HCT116 (cell line): ENCODE data around the gene DUXB.

Experiments
- CEBPB ChIP-seq: IDR thresholded peaks from 2 replicates; pipeline ENCODE4 v1.6.1; 2012; ENCODE audit warnings: low read depth
- EGR1 ChIP-seq: IDR thresholded peaks from 2 replicates; pipeline ENCODE4 v1.6.1; 2012; ENCODE audit warnings: low read depth
- ELF1 ChIP-seq: IDR thresholded peaks from 2 replicates; pipeline ENCODE4 v1.6.1; 2012; ENCODE audit warnings: low read depth, borderline replicate concordance
- EZH2phosphoT487 ChIP-seq: fragments of 200-600 bp; IDR thresholded peaks from 2 replicates; pipeline ENCODE4 v1.6.1; 2018; ENCODE audit warnings: antibody characterized with exemption, borderline replicate concordance
- JUND ChIP-seq: IDR thresholded peaks from 2 replicates; pipeline ENCODE4 v1.6.1; 2012
- MAX ChIP-seq: IDR thresholded peaks from 2 replicates; pipeline ENCODE4 v1.6.1; 2012
- POLR2AphosphoS5 ChIP-seq: IDR thresholded peaks from 2 replicates; pipeline ENCODE4 v1.6.1; 2011; ENCODE audit warnings: mild to moderate bottlenecking, low read depth, low read length, moderate library complexity
- ZNF274 ChIP-seq: fragments of 200-500 bp; sonication (Bioruptor generic); IDR thresholded peaks from 2 replicates; pipeline ENCODE4 v1.6.1; 2014; ENCODE audit warnings: mild to moderate bottlenecking, low read depth, low read length, inconsistent platforms
- TF ChIP-seq, protein P1 (sequence below), 3 experiments: fragments of 200-600 bp in 1 of 3; sonication (generic) in 1 of 3; IDR thresholded peaks in 2 of 3; conservative IDR thresholded peaks in 1 of 3; 2 replicates each; pipeline ENCODE4 v1.5.1; 2012 to 2017; ENCODE audit warnings: low read depth in 2 of 3, low read length in 2 of 3, antibody characterized with exemption in 1 of 3, borderline replicate concordance in 1 of 3, control low read depth in 1 of 3, mild to moderate bottlenecking in 1 of 3, mixed read lengths in 1 of 3, mixed run types in 1 of 3, moderate library complexity in 1 of 3; ENCODE audit not compliant: insufficient read depth in 1 of 3
- TF ChIP-seq, protein P2 (sequence below): IDR thresholded peaks from 2 replicates; pipeline ENCODE4 v1.6.1; 2012

GRCh38 chr16:75718452-75718851 is 17.2 kb upstream of the DUXB start:
- TF ChIP-seq, protein P1, sequence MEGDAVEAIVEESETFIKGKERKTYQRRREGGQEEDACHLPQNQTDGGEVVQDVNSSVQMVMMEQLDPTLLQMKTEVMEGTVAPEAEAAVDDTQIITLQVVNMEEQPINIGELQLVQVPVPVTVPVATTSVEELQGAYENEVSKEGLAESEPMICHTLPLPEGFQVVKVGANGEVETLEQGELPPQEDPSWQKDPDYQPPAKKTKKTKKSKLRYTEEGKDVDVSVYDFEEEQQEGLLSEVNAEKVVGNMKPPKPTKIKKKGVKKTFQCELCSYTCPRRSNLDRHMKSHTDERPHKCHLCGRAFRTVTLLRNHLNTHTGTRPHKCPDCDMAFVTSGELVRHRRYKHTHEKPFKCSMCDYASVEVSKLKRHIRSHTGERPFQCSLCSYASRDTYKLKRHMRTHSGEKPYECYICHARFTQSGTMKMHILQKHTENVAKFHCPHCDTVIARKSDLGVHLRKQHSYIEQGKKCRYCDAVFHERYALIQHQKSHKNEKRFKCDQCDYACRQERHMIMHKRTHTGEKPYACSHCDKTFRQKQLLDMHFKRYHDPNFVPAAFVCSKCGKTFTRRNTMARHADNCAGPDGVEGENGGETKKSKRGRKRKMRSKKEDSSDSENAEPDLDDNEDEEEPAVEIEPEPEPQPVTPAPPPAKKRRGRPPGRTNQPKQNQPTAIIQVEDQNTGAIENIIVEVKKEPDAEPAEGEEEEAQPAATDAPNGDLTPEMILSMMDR (IDR thresholded peaks at IDR 0.05 in 2 of 3, conservative IDR thresholded peaks at IDR 0.05 in 1 of 3; ENCODE audit: borderline replicate concordance in 1 of 3, insufficient read depth in 1 of 3, low read depth in 2 of 3, low read length in 2 of 3), result no peak
- TF ChIP-seq JUND, result no peak
- no peak for TF ChIP-seq ELF1
- TF ChIP-seq ZNF274, result no peak
- no peak for TF ChIP-seq POLR2AphosphoS5
- no peak for TF ChIP-seq CEBPB
- no peak for TF ChIP-seq MAX
- TF ChIP-seq, protein P2, sequence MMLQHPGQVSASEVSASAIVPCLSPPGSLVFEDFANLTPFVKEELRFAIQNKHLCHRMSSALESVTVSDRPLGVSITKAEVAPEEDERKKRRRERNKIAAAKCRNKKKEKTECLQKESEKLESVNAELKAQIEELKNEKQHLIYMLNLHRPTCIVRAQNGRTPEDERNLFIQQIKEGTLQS, result no peak
- no peak for TF ChIP-seq EGR1
- TF ChIP-seq EZH2phosphoT487, result no peak
